Kidney (tissue), 14 donors: ENCODE measurements around the gene TSACC. TPM values are rescaled to one million over a fixed set of nuclear protein-coding genes. Genes with fewer than 3 reads are reported as not detected.

ENCODE experiments used
- DNase-seq, 5 donors: peaks; one replicate each; pipeline ENCODE4 v3.0.0-alpha.2; 2013 to 2020
- FAIRE-seq: peaks from 2 replicates; lab custom pipeline; 2012; peaks lifted over from hg19 to GRCh38; lab: Jason Lieb, UNC
- H3K27ac ChIP-seq, 2 donors: one replicate each; pipeline ENCODE4 v1.7.0; 2013; ENCODE audit warnings: low read depth in 2 of 2, low read length in 2 of 2, inconsistent platforms in 1 of 2
- H3K27me3 ChIP-seq: one replicate; pipeline ENCODE4 v1.7.1; 2013; ENCODE audit warnings: low read length, inconsistent platforms; ENCODE audit not compliant: control insufficient read depth, insufficient read depth
- H3K36me3 ChIP-seq, 3 donors: one replicate each; pipeline versions ENCODE4 v1.7.0 to v1.7.1; 2013; ENCODE audit warnings: low read length in 3 of 3, control low read depth in 1 of 3, inconsistent platforms in 1 of 3; ENCODE audit not compliant: insufficient read depth in 3 of 3, control insufficient read depth in 2 of 3
- H3K4me1 ChIP-seq, 3 donors: one replicate each; pipeline versions ENCODE4 v1.7.0 to v1.7.1; 2013; ENCODE audit warnings: low read length in 3 of 3, inconsistent platforms in 1 of 3, low read depth in 1 of 3; ENCODE audit not compliant: control insufficient read depth in 2 of 3, insufficient read depth in 2 of 3
- H3K4me3 ChIP-seq, 3 donors: one replicate each; pipeline versions ENCODE4 v1.7.0 to v1.8.1; 2013; ENCODE audit warnings: low read length in 3 of 3, control low read depth in 1 of 3, inconsistent platforms in 1 of 3
- H3K9ac ChIP-seq, 3 donors: one replicate each; pipeline versions ENCODE4 v1.7.0 to v1.7.1; 2013; ENCODE audit warnings: low read length in 3 of 3, control low read depth in 1 of 3, inconsistent platforms in 1 of 3
- H3K9me3 ChIP-seq, 3 donors: one replicate each; pipeline versions ENCODE4 v1.7.0 to v1.7.1; 2013; ENCODE audit warnings: low read length in 3 of 3, control low read depth in 1 of 3, inconsistent platforms in 1 of 3; ENCODE audit not compliant: control insufficient read depth in 2 of 3, insufficient read depth in 1 of 3
- intact Hi-C: fragments of 100-400 bp; cut with DNase I; formaldehyde crosslinking; loops from one replicate; pipeline ENCODE4 v1.11.1; 2022
- polyA plus RNA-seq: library from polyadenylated mRNA; stranded (reverse); fragments of 350-450 nt; fragmentation: Illumina TruSeq; extraction: RNeasy Lipid Tissue Mini Kit (QIAGEN cat#74804); gene quantifications from one replicate; pipeline ENCODE4 v1.2.3, GENCODE V29; 2014; ENCODE audit warnings: low read depth, low replicate concordance; ENCODE audit not compliant: insufficient read depth
- total RNA-seq: library from RNA; stranded (reverse); fragmentation: NEBNext Ultra II Directional; extraction: Animal tissue kit (Norgen Biotek cat#: 25700); gene quantifications from one replicate; pipeline ENCODE4 v1.2.1, GENCODE V29; 2021
- TF ChIP-seq, protein P1 (sequence below): IDR thresholded peaks from 3 replicates; pipeline ENCODE4 v1.5.1; 2012; ENCODE audit warnings: mild to moderate bottlenecking, moderate library complexity, borderline replicate concordance; ENCODE audit not compliant: insufficient read depth; ENCODE audit errors: extremely low read depth
- donor health status: control.
- donor health status: control.
- donor health status: control.
- donor health status: control.
- donor health status: control.
- donor health status: DM: yes; HTN: yes; CAD: no.
- donor health status: Normal renal cell carcinoma (clear cell type).

Gene TSACC
- total and polyA plus RNA-seq, 2 donors from 2014 or later: 1.1 TPM; not detected in 1

DNA sequence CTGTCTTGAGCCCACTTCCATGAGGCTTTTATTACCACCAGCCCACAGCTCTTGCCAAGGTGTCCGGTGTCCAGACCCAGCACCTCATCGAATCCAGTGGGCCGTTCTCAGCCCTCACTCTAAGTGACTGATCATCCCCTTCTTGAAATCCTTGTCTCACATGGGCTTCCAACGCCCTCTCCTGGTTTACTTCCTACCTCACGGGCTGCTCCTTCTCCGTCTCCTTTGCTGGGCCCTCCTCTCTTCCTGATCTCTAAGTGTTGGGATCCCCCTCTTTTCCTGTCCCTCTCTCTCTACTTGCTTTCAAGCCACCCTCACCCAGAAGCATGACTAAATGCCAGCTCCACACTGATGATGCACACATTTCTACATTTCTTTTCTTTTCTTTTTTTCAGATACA is 21.6 kb downstream of the TSACC start:
- Histone ChIP-seq H3K36me3 (no peaks in the 10 kb centered on the region), H3K9me3 (no peaks in the 10 kb centered on the region), H3K4me1 (peaks cover 0 to 10% (median 0%) of the 10 kb centered on the region in 3 donors), H3K27ac (no peak overlapping the region), H3K27me3 (no peaks in the 10 kb centered on the region), H3K4me3 (no peak overlapping the region), H3K9ac (no peak overlapping the region)
- TF ChIP-seq, protein P1, sequence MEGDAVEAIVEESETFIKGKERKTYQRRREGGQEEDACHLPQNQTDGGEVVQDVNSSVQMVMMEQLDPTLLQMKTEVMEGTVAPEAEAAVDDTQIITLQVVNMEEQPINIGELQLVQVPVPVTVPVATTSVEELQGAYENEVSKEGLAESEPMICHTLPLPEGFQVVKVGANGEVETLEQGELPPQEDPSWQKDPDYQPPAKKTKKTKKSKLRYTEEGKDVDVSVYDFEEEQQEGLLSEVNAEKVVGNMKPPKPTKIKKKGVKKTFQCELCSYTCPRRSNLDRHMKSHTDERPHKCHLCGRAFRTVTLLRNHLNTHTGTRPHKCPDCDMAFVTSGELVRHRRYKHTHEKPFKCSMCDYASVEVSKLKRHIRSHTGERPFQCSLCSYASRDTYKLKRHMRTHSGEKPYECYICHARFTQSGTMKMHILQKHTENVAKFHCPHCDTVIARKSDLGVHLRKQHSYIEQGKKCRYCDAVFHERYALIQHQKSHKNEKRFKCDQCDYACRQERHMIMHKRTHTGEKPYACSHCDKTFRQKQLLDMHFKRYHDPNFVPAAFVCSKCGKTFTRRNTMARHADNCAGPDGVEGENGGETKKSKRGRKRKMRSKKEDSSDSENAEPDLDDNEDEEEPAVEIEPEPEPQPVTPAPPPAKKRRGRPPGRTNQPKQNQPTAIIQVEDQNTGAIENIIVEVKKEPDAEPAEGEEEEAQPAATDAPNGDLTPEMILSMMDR: no peak
- no peak for FAIRE-seq
- intact Hi-C loops: no loop called here
- DNase-seq: peak in 1 of 5 donors; percentile 29

DNA sequence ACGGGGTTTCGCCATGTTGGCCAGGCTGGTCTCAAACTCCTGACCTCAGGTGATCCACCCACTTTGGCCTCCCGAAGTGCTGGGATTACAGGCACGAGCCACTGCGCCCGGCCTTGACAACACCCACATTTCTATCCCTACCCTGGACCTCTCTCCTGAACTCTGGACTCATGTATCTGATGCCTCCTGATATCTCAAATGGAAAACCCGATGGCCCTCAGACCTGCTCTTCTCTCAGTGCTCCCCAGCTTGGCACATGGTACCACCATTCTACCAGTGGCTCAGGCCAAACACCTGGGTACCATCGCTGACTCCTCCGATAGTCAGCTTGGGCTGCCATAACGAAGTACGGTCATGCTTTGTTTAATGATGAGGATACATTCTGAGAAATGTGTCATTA is 22.2 kb downstream of the TSACC start:
- Histone ChIP-seq H3K27me3 (no peaks in the 10 kb centered on the region), H3K9me3 (no peaks in the 10 kb centered on the region), H3K36me3 (no peaks in the 10 kb centered on the region), H3K27ac (no peak overlapping the region), H3K9ac (no peak overlapping the region), H3K4me1 (peaks cover 0 to 12% (median 4%) of the 10 kb centered on the region in 3 donors), H3K4me3 (no peak overlapping the region)
- DNase-seq (no peak), FAIRE-seq (no peak)
- TF ChIP-seq, protein P1: no peak
- intact Hi-C loops: no loop called here

DNA sequence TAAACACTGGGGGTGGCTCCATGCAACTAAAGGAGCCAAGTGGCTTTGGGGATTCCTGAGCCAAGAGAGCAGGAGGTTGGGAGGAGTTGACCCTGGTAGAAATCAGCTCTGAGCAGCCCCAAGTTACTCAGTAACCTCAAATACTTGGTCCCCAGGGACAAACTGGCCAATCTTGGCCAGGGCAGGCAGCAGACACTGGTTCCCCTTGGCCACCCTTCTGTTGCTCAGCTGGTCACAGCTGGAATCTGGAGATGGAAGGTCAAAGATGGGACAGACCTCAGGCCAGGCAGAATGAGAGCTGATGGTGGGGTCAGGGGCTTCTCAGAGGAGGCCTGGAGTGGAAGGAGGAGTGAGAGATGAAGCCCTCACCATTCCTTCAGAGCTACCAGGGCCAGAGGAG is 27.4 kb downstream of the TSACC start:
- TF ChIP-seq, protein P1: no peak
- no peaks in the 10 kb centered on the region for H3K36me3 ChIP-seq
- no peak overlapping the region for H3K9ac ChIP-seq
- peak overlapping the region; percentile 46 to 77 for H3K27ac ChIP-seq
- FAIRE-seq: no peak
- H3K4me1 ChIP-seq: peaks cover 0 to 15% (median 13%) of the 10 kb centered on the region in 3 donors
- no peak overlapping the region for H3K4me3 ChIP-seq
- peaks cover 2% of the 10 kb centered on the region for H3K27me3 ChIP-seq
- no peaks in the 10 kb centered on the region for H3K9me3 ChIP-seq
- DNase-seq: peak in 1 of 5 donors; percentile 29
- intact Hi-C loops: no loop called here
